ENCODE measurements around the gene UGT8. TPM values are rescaled to one million over a fixed set of nuclear protein-coding genes. Genes with fewer than 3 reads are reported as not detected.

UGT8 gene
- total RNA-seq, 1 donor from 2014 or later = 6.4 TPM

DNA sequence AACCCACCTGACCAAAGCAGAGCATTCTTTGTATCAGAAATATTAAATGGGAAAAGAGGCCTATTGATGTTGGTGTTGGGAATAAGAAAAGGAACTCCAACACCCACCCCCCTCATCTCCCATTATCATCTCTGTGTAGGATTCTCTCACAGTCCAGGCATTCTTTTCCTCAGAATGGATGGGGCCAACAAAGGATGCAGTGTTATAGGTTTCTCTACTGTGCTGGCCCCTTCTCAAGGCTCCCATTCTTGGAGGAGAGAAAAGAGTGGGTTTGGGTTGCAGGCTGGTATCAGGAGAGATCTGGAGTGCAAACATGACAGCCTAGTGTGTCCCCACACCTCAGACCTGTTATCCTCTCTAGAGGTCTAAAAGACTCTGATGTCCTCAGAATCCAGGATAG, 59.6 kb downstream of the UGT8 start:
- H3K9me3 Mint-ChIP-seq (ENCODE audit: unreplicated experiment) = no peaks in the 10 kb centered on the region

GRCh38 chr4:114658776-114659175, 60.2 kb downstream of the UGT8 start:
- no peaks in the 10 kb centered on the region for H3K36me3 ChIP-seq (ENCODE audit: insufficient read depth, low read length)
- no peaks in the 10 kb centered on the region for H3K9me3 Mint-ChIP-seq (ENCODE audit: unreplicated experiment)
- no peaks in the 10 kb centered on the region for H3K79me2 ChIP-seq (ENCODE audit: insufficient read depth, low read length)
- H3K27ac ChIP-seq (ENCODE audit: low read depth, low read length) = no peak overlapping the region
- H3K36me3 Mint-ChIP-seq (ENCODE audit: low read depth, unreplicated experiment) = no peaks in the 10 kb centered on the region
- no peaks in the 10 kb centered on the region for H3K9me3 ChIP-seq (ENCODE audit: insufficient read depth, low read depth, low read length)
- DNase-seq (ENCODE audit: low read depth) = no peak
- no peak for FAIRE-seq
- no peak overlapping the region for H3K9ac ChIP-seq (ENCODE audit: low read length)
- H2AFZ ChIP-seq (ENCODE audit: low read depth, low read length) = no peak overlapping the region
- no peaks in the 10 kb centered on the region for H3K27me3 ChIP-seq (ENCODE audit: insufficient read depth, low read length)
- H3K4me3 Mint-ChIP-seq (ENCODE audit: unreplicated experiment) = no peak overlapping the region
- no peak overlapping the region for H3K4me2 ChIP-seq (ENCODE audit: low read length)
- H3K4me1 Mint-ChIP-seq (ENCODE audit: low read depth, unreplicated experiment) = no peaks in the 10 kb centered on the region
- no peaks in the 10 kb centered on the region for H3K27me3 Mint-ChIP-seq (ENCODE audit: low read depth, unreplicated experiment)
- TF ChIP-seq CTCF (IDR thresholded peaks at IDR 0.05; ENCODE audit: insufficient read depth, low read depth, low read length) = no peak
- no peak for TF ChIP-seq EZH2 (IDR thresholded peaks at IDR 0.05; ENCODE audit: insufficient read depth, low read length)
- H3K27ac Mint-ChIP-seq (ENCODE audit: unreplicated experiment) = no peak overlapping the region
- H4K20me1 ChIP-seq (ENCODE audit: insufficient read depth, low read length) = no peaks in the 10 kb centered on the region
- no peaks in the 10 kb centered on the region for H3K4me1 ChIP-seq (ENCODE audit: insufficient read depth, low read length)
- no peak overlapping the region for H3K4me3 ChIP-seq (ENCODE audit: insufficient read depth, low read depth, low read length)

More for the DNA sequence above, 59.6 kb downstream of the UGT8 start:
- TF ChIP-seq EZH2 (IDR thresholded peaks at IDR 0.05; ENCODE audit: insufficient read depth, low read length) = no peak
- TF ChIP-seq CTCF (IDR thresholded peaks at IDR 0.05; ENCODE audit: insufficient read depth, low read depth, low read length) = no peak
- H3K4me1 ChIP-seq (ENCODE audit: insufficient read depth, low read length) = no peaks in the 10 kb centered on the region
- H3K9ac ChIP-seq (ENCODE audit: low read length) = no peak overlapping the region
- H3K4me1 Mint-ChIP-seq (ENCODE audit: low read depth, unreplicated experiment) = no peaks in the 10 kb centered on the region
- no peak for DNase-seq (ENCODE audit: low read depth)
- no peaks in the 10 kb centered on the region for H3K36me3 ChIP-seq (ENCODE audit: insufficient read depth, low read length)
- no peaks in the 10 kb centered on the region for H3K36me3 Mint-ChIP-seq (ENCODE audit: low read depth, unreplicated experiment)
- H3K27me3 ChIP-seq (ENCODE audit: insufficient read depth, low read length) = no peaks in the 10 kb centered on the region
- H3K27ac Mint-ChIP-seq (ENCODE audit: unreplicated experiment) = no peak overlapping the region
- no peak overlapping the region for H3K4me3 Mint-ChIP-seq (ENCODE audit: unreplicated experiment)
- FAIRE-seq = no peak
- H3K27me3 Mint-ChIP-seq (ENCODE audit: low read depth, unreplicated experiment) = no peaks in the 10 kb centered on the region
- no peaks in the 10 kb centered on the region for H3K79me2 ChIP-seq (ENCODE audit: insufficient read depth, low read length)
- H3K4me2 ChIP-seq (ENCODE audit: low read length) = no peak overlapping the region
- no peaks in the 10 kb centered on the region for H4K20me1 ChIP-seq (ENCODE audit: insufficient read depth, low read length)
- H2AFZ ChIP-seq (ENCODE audit: low read depth, low read length) = no peak overlapping the region
- H3K27ac ChIP-seq (ENCODE audit: low read depth, low read length) = no peak overlapping the region
- H3K9me3 ChIP-seq (ENCODE audit: insufficient read depth, low read depth, low read length) = no peaks in the 10 kb centered on the region
- H3K4me3 ChIP-seq (ENCODE audit: insufficient read depth, low read depth, low read length) = no peak overlapping the region

DNA sequence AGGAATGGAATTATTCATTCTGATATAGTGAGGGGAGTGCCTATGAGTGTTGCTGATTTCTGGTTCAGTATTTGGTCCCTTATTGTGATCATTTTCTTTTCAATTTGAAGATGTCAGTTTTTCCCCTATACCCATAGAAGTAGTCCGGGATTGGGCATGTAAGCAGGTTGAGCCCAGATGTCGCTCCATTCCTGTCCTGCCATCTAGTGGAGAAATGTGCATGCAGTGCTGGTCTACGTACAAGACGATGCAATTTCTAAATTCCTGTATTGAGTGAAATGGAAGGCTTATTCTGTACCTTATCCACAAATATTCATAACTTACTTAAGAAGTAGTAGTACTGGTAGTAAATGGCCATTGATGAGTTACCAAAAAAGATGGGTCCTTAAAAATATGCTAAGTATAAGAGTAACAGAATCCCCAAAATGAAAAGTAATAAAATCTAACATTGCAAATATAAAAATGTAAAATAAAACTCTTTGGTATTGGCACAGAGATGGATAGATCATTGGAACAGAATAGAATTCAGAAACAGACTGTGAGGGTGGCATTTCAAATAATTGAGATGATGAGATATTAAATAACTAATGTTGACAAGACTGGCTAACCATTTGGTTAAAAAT, 60.9 kb downstream of the UGT8 start:
- H3K9me3 ChIP-seq (ENCODE audit: insufficient read depth, low read depth, low read length) = no peaks in the 10 kb centered on the region
- no peak overlapping the region for H3K4me2 ChIP-seq (ENCODE audit: low read length)
- no peaks in the 10 kb centered on the region for H3K4me1 Mint-ChIP-seq (ENCODE audit: low read depth, unreplicated experiment)
- H3K79me2 ChIP-seq (ENCODE audit: insufficient read depth, low read length) = no peaks in the 10 kb centered on the region
- H3K27me3 ChIP-seq (ENCODE audit: insufficient read depth, low read length) = no peaks in the 10 kb centered on the region
- no peaks in the 10 kb centered on the region for H3K36me3 Mint-ChIP-seq (ENCODE audit: low read depth, unreplicated experiment)
- H3K4me3 Mint-ChIP-seq (ENCODE audit: unreplicated experiment) = no peak overlapping the region
- peak; percentile 98 for FAIRE-seq
- H3K27ac ChIP-seq (ENCODE audit: low read depth, low read length) = no peak overlapping the region
- no peaks in the 10 kb centered on the region for H3K4me1 ChIP-seq (ENCODE audit: insufficient read depth, low read length)
- no peaks in the 10 kb centered on the region for H3K27me3 Mint-ChIP-seq (ENCODE audit: low read depth, unreplicated experiment)
- no peak for TF ChIP-seq EZH2 (IDR thresholded peaks at IDR 0.05; ENCODE audit: insufficient read depth, low read length)
- peak; percentile 96 for TF ChIP-seq CTCF (IDR thresholded peaks at IDR 0.05; ENCODE audit: insufficient read depth, low read depth, low read length)
- H3K27ac Mint-ChIP-seq (ENCODE audit: unreplicated experiment) = peak overlapping the region; percentile 0
- H3K36me3 ChIP-seq (ENCODE audit: insufficient read depth, low read length) = no peaks in the 10 kb centered on the region
- no peaks in the 10 kb centered on the region for H3K9me3 Mint-ChIP-seq (ENCODE audit: unreplicated experiment)
- peak; percentile 51 for DNase-seq (ENCODE audit: low read depth)
- no peak overlapping the region for H3K9ac ChIP-seq (ENCODE audit: low read length)
- no peaks in the 10 kb centered on the region for H4K20me1 ChIP-seq (ENCODE audit: insufficient read depth, low read length)
- no peak overlapping the region for H3K4me3 ChIP-seq (ENCODE audit: insufficient read depth, low read depth, low read length)
- H2AFZ ChIP-seq (ENCODE audit: low read depth, low read length) = no peak overlapping the region

Data from astrocyte (in vitro differentiated cells and primary cell).